Stimulated activated effector memory CD8-positive, alpha-beta T cell treated with anti-CD3 and anti-CD28 coated beads, Interleukin-12 subunit alpha, Interleukin-12 subunit beta, amount 100 ng/mL, for 72 hours (primary cell): ENCODE measurements around the gene HADH.

Source experiments
- ATAC-seq: fragments of 150-1000 bp; cut with Tn5 transposase; 2 replicates; pipeline ENCODE4 v1.10.0; 2021
- DNase-seq, 2 donors: peaks; one replicate each; pipeline ENCODE4 v3.0.0; 2021 to 2022; ENCODE audit warnings: low spot score in 2 of 2
- H3K27ac Mint-ChIP-seq: one replicate; pipeline ENCODE4 v1.8.0; 2022; ENCODE audit warnings: mild to moderate bottlenecking, mixed read lengths
- H3K36me3 Mint-ChIP-seq: one replicate; pipeline ENCODE4 v1.8.0; 2022; ENCODE audit warnings: mild to moderate bottlenecking, mixed read lengths
- H3K4me1 Mint-ChIP-seq: one replicate; pipeline ENCODE4 v1.8.0; 2022; ENCODE audit warnings: mixed read lengths
- H3K4me3 Mint-ChIP-seq: one replicate; pipeline ENCODE4 v1.8.0; 2022; ENCODE audit warnings: mild to moderate bottlenecking, mixed read lengths
- H3K9me3 Mint-ChIP-seq: one replicate; pipeline ENCODE4 v1.8.0; 2022; ENCODE audit warnings: mixed read lengths

The HADH gene

DNA sequence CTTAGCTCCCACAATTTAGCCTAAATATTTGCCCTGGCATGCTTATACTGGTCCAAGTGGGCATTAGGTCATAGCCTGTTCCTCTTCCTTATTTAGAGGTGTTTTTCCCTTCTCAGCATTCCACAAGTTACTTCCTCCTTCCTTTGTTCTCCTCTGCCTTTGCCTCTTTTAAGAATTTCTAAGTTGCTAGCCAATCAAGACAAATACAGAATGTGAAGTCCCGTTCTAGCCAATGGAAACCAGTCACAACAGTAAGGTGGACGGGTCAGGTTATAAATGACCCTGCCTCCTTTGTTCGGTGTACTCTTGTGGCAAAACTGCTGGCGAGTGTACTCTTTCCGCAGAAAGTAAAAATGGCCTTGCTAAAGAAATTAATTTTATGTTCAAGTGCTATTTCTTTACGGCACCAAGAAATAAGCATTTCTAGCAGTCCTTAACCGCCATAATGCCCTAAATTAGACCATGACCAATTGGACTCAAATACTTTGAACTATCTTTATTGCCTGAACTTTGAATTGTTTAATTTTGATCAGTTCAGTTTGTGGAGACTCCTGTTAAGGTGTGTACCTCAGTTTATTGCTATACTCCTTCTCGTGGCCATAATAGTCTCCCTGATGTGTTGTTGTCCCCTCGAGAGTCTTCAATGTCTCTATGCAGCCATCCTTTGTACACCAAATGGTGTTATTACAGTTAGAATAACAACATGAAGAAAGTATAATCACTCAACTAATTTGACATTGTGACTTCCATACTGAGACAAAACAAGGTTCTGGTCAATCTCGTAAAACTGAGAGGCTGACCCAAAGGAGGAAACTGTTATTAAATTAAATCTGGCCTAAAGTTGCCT, 1.6 kb upstream of the HADH start:
- Mint-ChIP-seq H3K9me3 (no peaks in the 10 kb centered on the region), H3K4me1 (peaks cover 13% of the 10 kb centered on the region), H3K27ac (no peak overlapping the region), H3K36me3 (no peaks in the 10 kb centered on the region), H3K4me3 (peak overlapping the region; percentile 89)
- no peak for ATAC-seq
- DNase-seq: no peak

DNA sequence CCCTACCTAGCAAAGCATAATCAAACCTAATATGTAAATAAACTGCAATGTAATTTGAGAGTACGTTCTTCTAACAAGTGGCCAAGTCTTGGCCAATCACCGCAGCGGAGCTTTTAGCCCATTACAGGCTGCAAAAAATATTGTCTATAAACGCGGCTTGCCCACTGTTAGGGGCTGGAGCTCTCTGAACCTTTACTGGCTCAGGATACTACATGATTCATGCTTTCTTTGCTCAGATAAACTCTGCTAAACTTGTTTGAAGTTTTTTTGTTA, 990 bp upstream of the HADH start:
- no peak overlapping the region for H3K27ac Mint-ChIP-seq
- ATAC-seq (no peak), DNase-seq (no peak)
- H3K4me3 Mint-ChIP-seq: peak overlapping the region; percentile 89
- no peaks in the 10 kb centered on the region for H3K36me3 Mint-ChIP-seq
- no peaks in the 10 kb centered on the region for H3K9me3 Mint-ChIP-seq
- peaks cover 13% of the 10 kb centered on the region for H3K4me1 Mint-ChIP-seq

DNA sequence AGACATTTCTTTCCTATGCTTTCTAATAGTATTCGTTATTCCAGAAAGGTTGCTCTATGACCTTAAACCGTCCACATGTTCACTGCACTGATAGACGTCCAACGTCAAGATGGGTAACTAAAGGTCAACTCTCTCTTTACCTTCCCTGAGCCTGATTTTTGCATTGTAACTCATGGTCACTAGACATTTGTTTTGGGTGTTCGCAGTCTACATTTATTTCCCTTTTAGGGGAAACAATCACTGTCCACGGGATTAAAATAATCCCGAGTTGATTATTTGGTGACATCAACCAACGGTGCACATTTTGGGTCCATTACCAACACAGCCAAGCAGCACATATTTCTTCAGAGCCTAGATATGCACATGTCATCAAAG, 540 bp upstream of the HADH start:
- Mint-ChIP-seq H3K9me3 (no peaks in the 10 kb centered on the region), H3K4me3 (peak overlapping the region; percentile 89), H3K4me1 (peaks cover 13% of the 10 kb centered on the region), H3K36me3 (no peaks in the 10 kb centered on the region), H3K27ac (peak overlapping the region; percentile 88)
- DNase-seq: no peak
- no peak for ATAC-seq

DNA sequence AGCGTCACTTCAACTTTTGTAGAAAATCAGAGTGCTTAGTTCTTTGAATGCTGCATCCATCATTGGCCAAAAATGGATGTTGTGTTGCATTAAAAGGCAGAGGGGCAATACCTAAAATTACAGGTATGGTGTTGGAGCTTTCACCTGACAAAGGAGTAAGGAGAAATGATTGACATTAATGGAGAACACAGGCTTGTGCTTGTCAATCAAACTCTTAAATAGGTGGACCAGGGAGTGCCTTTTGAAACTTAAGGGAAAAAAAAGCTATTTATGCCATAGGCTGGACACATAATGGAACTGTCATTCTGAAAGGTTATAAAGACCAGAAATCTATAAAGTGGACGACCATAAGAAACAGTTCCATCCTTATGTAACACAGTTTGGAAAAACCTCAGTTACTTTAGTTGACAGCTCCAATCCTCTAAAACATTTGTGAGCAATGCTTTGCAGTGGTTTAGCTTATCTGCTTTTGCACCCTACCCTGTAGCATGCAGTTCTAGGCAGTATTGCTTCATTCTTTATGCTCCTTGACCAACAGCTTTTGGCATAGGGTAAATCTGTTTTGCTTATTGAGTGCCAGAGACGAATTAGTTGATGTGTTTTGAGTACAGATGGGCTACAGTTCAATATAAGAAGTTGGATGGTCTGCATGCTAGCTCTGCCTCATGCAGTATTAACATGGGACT, 2.4 kb downstream of the HADH start:
- Mint-ChIP-seq H3K4me1 (peaks cover 26% of the 10 kb centered on the region), H3K9me3 (no peaks in the 10 kb centered on the region), H3K27ac (no peak overlapping the region), H3K36me3 (no peaks in the 10 kb centered on the region), H3K4me3 (peak overlapping the region; percentile 89)
- DNase-seq (no peak), ATAC-seq (no peak)

DNA sequence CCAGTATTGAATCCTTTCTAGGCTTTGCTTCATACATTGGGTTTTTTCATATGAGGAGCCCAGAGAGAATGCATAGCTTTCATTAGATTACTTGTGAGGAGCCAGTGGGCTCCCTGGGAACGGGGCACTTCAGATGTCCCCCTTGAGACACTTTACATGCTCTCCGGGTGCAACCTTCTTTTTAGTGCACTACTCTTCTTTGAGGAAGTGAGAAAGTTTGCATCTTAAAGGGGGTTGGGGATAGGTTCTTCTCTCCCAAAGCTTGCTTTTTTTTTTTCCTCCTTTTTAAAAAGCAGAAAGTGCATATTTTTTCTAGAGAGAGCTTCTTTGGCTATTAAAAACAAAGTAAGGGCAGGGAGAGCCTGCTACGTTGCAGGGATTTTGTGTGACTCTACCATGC, 4.3 kb downstream of the HADH start:
- ATAC-seq (no peak), DNase-seq (no peak)
- Mint-ChIP-seq H3K4me3 (no peak overlapping the region), H3K4me1 (peaks cover 26% of the 10 kb centered on the region), H3K9me3 (no peaks in the 10 kb centered on the region), H3K36me3 (no peaks in the 10 kb centered on the region), H3K27ac (peak overlapping the region; percentile 7)

DNA sequence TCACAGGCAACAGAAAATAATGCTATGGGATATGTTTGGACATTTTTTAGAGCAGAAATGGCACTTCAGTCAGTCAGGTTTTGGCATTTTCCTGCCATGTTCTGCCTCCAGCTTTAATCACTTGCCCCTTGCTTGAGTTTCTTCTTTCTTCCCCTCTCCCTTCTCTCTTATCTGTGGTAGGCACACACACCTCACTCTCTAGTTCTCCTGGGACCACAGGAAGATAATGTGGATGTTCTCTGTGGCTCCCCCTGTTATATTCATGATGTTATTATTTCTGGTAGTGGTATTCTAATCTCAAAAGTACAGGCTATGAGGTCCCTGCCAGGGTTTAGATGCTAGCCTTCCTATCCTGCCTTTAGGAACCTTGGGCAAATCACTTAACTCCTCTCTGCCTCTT, 5.2 kb downstream of the HADH start:
- no peaks in the 10 kb centered on the region for H3K36me3 Mint-ChIP-seq

DNA sequence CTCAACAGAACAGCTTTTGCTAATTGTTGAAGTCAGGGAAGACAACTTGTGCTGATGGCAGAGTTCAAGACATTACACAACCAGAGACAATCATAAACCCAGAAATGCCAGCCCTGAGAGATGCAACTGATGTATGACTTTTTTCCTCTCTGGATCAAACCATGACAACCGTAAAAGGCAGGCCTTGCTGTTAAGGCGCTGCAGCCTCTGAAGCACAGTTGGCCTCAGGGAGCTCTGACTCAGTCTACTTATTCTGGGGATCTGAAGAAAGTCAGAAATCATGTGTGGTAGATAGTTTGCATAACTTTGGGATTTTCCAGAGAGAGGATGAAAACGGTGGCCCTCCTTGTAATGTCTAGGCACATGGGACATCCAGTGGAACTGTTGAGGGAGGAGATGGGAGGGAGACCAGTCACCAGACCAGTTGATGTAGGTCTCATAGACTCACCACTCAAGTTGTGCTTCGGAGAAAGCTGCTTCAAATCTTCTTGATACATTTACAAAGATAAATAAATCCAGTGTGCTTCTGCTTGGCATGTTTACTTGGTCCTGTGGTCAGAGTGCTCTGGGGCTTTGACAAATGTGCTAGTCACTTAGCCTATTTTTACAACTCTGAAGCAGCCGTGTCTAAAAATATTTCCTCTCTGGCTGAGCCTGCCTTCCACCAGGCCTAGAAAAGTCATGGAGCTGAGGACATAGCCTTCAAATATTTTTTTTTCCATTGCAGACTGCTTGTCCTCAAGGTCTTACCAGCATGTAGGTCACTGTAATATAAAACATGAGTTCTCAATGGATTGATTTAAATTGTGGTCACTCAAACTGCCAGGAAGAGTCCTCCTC, 7.5 kb downstream of the HADH start:
- DNase-seq (no peak), ATAC-seq (no peak)
- H3K36me3 Mint-ChIP-seq: no peaks in the 10 kb centered on the region
- no peaks in the 10 kb centered on the region for H3K9me3 Mint-ChIP-seq
- H3K4me3 Mint-ChIP-seq: no peak overlapping the region
- peaks cover 21% of the 10 kb centered on the region for H3K4me1 Mint-ChIP-seq
- H3K27ac Mint-ChIP-seq: no peak overlapping the region

More for the DNA sequence above, 5.2 kb downstream of the HADH start:
- H3K4me3 Mint-ChIP-seq: no peak overlapping the region
- H3K9me3 Mint-ChIP-seq: no peaks in the 10 kb centered on the region
- peak overlapping the region; percentile 7 for H3K27ac Mint-ChIP-seq
- ATAC-seq (no peak), DNase-seq (no peak)
- peaks cover 21% of the 10 kb centered on the region for H3K4me1 Mint-ChIP-seq

DNA sequence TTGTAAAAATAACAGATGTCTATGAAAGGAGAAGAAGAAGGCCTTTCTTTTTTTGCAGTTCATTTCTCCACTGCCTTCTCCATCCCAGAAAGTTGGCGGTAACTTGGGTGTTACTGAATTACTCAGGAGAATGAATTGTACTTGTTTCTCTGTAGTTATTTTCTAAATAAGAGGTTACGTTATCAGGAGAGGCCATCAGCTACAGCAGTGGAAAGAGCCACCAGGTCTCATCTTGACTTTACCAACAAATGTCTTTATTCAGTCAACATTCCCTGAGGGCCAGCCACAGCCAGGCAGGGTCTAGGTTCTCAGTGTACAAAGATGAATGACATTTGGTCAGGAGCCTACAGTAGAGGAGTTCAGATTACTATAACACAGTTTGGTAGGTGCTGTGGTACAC, 8.1 kb downstream of the HADH start:
- Mint-ChIP-seq H3K27ac (peak overlapping the region; percentile 4), H3K9me3 (no peaks in the 10 kb centered on the region), H3K36me3 (no peaks in the 10 kb centered on the region), H3K4me1 (peaks cover 21% of the 10 kb centered on the region), H3K4me3 (no peak overlapping the region)
- DNase-seq: no peak
- ATAC-seq: no peak

DNA sequence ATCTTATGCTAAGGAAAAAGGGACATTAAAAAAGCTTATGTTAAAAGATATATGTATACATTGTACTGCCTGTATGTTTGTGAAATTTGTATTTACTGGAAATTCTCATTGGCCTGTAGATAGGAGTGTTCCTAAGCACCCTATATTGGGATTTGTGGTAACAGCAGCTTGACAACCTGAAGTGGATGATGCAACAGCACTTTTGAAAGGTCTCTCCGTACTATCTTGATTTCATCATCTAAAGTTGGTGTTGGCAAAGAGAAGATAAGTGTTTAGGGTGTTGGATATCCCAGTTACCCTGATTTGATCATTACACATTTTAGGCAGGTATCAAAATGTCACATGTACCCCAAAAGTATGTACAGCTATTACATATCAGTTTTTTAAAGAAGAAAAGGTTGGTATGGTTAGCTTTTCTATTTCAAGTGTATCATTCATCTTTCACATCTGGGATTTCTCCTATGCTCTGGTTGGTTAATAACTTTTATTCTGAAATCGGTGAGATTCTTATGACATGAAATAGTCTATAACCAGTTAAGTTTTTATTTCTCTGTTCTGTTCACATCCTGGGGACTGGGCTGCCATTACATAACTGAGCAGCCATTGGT, 10.3 kb downstream of the HADH start:
- no peak for ATAC-seq
- Mint-ChIP-seq H3K9me3 (no peaks in the 10 kb centered on the region), H3K27ac (no peak overlapping the region), H3K4me3 (no peak overlapping the region), H3K36me3 (no peaks in the 10 kb centered on the region), H3K4me1 (peaks cover 13% of the 10 kb centered on the region)
- no peak for DNase-seq

DNA sequence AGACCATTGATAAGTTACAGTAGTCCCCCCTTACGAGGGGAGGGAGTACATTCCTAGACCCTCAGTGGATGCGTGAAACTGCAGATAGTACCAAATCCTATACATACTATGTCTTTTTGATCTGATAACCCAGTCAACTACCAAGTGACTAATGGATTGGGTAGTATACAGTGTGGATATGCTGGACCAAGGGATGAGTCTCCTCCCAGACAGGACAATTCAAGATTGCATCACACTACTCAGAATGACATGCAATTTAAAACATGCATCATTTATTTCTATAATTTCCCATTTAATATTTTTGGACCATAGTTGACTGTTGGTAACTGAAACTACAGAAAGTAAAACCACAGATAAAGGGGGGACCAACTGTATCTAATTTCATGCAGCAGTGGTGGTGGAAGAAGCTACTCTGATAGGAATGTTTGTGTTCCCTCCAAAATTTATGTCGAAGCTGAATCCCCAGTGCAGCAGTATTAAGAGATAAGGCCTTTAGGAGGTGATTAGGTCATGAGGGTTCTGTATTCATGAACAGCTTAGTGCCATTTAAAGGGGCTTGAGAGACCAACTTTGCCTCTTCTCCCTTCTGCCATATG, 11.9 kb downstream of the HADH start:
- H3K9me3 Mint-ChIP-seq: no peaks in the 10 kb centered on the region
- DNase-seq (no peak), ATAC-seq (no peak)
- H3K4me3 Mint-ChIP-seq: no peak overlapping the region
- no peaks in the 10 kb centered on the region for H3K36me3 Mint-ChIP-seq
- peaks cover 20% of the 10 kb centered on the region for H3K4me1 Mint-ChIP-seq
- H3K27ac Mint-ChIP-seq: no peak overlapping the region

DNA sequence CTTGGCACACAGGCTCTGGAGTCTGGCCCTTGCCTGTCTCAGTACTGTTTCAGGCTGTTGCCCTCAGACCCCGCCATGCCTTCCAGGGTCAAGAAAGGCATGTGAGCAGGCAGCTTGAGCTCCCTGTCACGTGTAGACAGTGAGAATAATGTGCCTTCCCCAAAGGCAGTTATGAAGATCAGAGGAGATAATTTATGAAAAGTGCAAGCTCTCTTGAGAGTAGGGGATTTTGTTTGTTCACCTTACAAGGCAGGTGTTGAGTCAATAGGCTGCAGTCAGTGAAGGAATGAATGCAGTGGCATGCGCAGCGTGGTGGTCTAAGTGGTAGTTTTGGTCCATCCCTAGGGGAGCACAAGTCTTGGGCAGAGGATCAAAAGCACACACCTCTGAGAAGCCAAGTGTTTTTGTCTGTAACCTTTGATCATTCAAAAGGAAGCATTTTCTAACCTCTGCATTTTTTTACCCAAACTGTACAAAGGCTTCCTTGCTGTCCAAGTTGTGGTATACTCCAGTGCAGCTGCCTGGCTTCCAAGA, 14.4 kb downstream of the HADH start:
- Mint-ChIP-seq H3K4me3 (no peak overlapping the region), H3K27ac (no peak overlapping the region), H3K36me3 (no peaks in the 10 kb centered on the region), H3K9me3 (no peaks in the 10 kb centered on the region), H3K4me1 (peaks cover 16% of the 10 kb centered on the region)
- DNase-seq (no peak), ATAC-seq (no peak)

DNA sequence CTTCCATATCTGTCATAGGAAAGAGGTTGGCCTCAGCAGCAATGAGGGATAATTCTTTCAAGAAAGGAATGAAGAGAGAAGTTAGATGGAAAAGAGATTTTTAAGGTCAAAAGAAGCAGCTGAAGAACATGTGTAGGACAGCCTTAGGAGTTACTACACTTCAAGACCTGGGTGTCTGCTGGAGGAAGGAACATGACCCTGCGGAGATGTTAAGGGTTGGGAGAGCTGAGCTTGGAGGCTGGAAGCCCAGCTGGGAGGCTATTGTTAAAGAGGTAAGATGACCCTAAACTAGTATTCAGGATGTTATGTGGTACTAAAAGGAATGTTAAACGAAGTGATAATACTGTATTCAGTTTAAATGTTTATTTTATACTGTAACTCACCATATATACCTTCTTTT, 15.0 kb downstream of the HADH start:
- H3K4me1 Mint-ChIP-seq: peaks cover 16% of the 10 kb centered on the region
- ATAC-seq: no peak
- no peak overlapping the region for H3K27ac Mint-ChIP-seq

DNA sequence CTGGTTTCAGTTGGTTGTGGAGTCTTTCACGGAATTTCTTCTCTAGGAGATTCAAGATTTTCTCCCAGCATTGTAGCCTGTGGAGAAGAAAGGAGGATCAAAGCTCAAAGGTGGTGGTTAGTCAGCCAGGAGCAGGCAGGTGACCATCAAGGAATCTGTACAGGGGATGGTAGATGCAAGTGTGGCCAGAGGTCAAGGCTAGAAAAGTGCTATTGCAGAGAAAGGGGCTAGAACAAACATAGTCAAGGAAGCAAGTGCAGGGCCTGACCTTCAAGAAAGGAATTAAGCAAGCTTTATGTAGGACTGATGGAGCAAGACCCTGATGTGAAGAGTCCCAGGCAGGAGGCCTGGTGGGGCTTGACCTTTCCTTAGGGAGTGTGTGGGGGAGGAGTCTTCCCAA, 16.1 kb downstream of the HADH start:
- no peak overlapping the region for H3K4me3 Mint-ChIP-seq
- no peak for DNase-seq
- peaks cover 11% of the 10 kb centered on the region for H3K4me1 Mint-ChIP-seq
- ATAC-seq: no peak
- peaks cover 10% of the 10 kb centered on the region for H3K36me3 Mint-ChIP-seq
- no peaks in the 10 kb centered on the region for H3K9me3 Mint-ChIP-seq
- no peak overlapping the region for H3K27ac Mint-ChIP-seq

More for the DNA sequence above, 15.0 kb downstream of the HADH start:
- DNase-seq: no peak
- no peaks in the 10 kb centered on the region for H3K9me3 Mint-ChIP-seq
- no peaks in the 10 kb centered on the region for H3K36me3 Mint-ChIP-seq
- no peak overlapping the region for H3K4me3 Mint-ChIP-seq

DNA sequence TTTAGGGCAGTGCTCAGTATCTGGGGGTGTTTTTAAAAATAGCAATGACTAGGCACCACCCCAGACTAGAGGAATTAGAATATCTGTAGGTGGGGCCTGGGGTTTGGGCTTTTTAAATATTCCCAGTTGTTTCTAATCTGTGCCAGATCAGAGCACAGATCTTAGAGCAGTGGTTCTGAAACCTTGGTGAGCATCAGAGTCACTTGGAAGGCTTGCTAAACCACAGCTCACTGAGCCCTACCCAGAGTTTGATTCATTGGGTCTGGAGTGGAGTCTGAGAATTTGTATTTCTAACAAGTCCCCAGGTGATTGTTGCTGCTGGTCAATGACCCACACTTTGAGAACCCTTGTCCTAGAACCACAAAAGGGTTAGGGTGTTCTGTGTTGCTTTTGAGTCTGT, 16.7 kb downstream of the HADH start:
- H3K36me3 Mint-ChIP-seq: peaks cover 10% of the 10 kb centered on the region
- no peak overlapping the region for H3K4me3 Mint-ChIP-seq
- H3K4me1 Mint-ChIP-seq: peaks cover 9% of the 10 kb centered on the region
- no peak for DNase-seq
- peak; percentile 42 for ATAC-seq
- no peak overlapping the region for H3K27ac Mint-ChIP-seq
- no peaks in the 10 kb centered on the region for H3K9me3 Mint-ChIP-seq

DNA sequence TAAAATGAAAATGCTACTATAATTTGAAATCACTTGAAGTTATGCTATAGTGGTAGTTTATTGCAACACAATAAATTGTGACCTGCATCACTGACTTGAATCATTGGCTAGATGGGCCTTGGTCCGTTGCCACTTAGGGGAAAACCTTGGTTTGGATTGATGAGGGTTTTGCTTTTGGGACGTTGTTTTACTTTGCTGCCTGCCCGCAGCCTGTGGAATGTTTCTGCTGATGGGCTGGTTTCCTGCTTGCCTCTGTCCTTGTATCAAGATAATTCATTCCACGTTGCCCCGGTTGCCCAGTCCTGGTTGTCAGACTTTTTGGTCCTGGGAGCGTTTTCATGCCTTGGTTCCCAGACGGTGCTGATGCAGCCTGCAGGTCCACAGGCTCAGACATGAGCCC, 18.3 kb downstream of the HADH start:
- Mint-ChIP-seq H3K9me3 (no peaks in the 10 kb centered on the region), H3K4me3 (no peak overlapping the region), H3K27ac (no peak overlapping the region), H3K4me1 (peaks cover 9% of the 10 kb centered on the region), H3K36me3 (peaks cover 10% of the 10 kb centered on the region)
- ATAC-seq (no peak), DNase-seq (no peak)
